Astrocyte of the spinal cord (primary cell): Measurements from ENCODE around the gene C16orf74.

Experiments used
- DNase-seq: peaks from one replicate; pipeline ENCODE4 v3.0.0; 2011; ENCODE audit warnings: low read depth, low spot score
- H3K4me3 ChIP-seq: 2 replicates; pipeline ENCODE4 v1.5.1; 2011; ENCODE audit warnings: low read depth, mild to moderate bottlenecking, low read length, moderate library complexity
- in situ Hi-C: cut with HindIII; loops from 2 replicates; pipeline ENCODE4 v1.10.0; 2017; ENCODE audit warnings: low sequenced_read_pairs
- TF ChIP-seq, protein P1 (sequence below): IDR thresholded peaks from 2 replicates; pipeline ENCODE4 v1.5.1; 2012; ENCODE audit warnings: low read depth, mild to moderate bottlenecking, low read length, inconsistent platforms

The C16orf74 gene

DNA sequence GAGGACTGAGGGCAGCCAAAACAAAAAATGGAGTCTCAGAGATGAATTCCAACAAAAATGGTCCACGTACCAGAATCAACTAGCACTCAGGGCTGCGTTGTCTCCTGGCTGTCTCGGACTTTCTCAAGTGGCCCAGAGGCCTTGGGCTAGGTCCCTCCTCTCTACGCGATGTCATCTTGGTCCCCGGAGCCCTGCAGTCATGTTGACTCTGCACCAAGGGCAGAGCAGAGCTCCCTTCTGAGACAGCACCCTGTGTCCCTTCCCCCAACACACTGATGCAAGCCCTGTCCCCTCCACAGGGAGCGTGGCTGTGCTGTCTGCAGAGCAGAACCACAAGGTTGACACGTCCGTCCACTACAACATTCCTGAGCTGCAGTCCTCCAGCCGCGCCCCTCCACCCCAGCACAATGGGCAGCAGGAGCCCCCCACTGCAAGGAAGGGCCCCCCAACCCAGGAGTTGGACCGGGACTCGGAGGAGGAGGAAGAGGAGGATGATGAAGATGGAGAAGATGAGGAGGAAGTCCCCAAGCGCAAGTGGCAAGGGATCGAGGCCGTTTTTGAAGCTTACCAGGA lies 83.0 kb downstream of the C16orf74 start:
- no peak for DNase-seq
- TF ChIP-seq, protein P1, sequence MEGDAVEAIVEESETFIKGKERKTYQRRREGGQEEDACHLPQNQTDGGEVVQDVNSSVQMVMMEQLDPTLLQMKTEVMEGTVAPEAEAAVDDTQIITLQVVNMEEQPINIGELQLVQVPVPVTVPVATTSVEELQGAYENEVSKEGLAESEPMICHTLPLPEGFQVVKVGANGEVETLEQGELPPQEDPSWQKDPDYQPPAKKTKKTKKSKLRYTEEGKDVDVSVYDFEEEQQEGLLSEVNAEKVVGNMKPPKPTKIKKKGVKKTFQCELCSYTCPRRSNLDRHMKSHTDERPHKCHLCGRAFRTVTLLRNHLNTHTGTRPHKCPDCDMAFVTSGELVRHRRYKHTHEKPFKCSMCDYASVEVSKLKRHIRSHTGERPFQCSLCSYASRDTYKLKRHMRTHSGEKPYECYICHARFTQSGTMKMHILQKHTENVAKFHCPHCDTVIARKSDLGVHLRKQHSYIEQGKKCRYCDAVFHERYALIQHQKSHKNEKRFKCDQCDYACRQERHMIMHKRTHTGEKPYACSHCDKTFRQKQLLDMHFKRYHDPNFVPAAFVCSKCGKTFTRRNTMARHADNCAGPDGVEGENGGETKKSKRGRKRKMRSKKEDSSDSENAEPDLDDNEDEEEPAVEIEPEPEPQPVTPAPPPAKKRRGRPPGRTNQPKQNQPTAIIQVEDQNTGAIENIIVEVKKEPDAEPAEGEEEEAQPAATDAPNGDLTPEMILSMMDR: no peak
- in situ Hi-C loops: no loop called here
- H3K4me3 ChIP-seq: no peak overlapping the region

DNA sequence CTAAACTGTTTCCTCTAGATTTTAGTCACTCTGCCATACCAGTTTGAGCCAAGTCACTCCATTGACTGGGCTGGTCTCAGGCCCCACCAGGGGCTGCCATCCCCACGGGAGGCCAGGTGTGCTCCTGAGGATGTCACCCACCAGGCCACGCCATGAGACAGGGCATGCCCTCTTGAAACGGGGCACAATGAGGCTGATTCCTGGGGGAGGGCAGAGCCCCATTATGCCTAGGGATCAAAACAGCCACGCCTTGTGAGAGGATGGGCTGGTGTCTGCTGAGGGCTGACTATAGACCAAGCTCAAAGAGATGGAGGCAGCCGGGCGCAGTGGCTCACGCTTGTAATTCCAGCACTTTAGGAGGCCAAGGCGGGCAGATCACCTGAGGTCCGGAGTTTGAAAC lies 83.6 kb downstream of the C16orf74 start:
- in situ Hi-C loops: no loop called here
- no peak for DNase-seq
- TF ChIP-seq, protein P1: no peak
- no peak overlapping the region for H3K4me3 ChIP-seq

DNA sequence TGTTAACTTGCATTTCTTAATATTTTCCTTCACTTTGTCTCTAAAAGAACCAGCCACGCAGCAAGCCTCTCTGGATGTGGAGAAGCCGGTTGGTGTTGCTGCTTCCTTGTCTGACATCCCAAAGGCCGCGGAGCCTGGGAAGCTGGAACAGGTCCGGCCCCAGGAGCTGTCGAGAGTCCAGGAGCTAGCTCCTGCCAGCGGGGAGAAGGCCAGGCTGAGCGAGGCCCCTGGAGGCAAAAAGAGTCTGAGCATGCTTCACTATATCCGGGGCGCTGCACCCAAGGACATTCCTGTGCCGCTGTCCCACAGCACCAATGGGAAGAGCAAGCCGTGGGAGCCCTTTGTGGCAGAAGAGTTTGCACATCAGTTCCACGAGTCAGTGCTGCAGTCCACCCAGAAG lies 85.0 kb downstream of the C16orf74 start:
- H3K4me3 ChIP-seq: no peak overlapping the region
- TF ChIP-seq, protein P1: no peak
- in situ Hi-C loops: no loop called here
- DNase-seq: no peak

DNA sequence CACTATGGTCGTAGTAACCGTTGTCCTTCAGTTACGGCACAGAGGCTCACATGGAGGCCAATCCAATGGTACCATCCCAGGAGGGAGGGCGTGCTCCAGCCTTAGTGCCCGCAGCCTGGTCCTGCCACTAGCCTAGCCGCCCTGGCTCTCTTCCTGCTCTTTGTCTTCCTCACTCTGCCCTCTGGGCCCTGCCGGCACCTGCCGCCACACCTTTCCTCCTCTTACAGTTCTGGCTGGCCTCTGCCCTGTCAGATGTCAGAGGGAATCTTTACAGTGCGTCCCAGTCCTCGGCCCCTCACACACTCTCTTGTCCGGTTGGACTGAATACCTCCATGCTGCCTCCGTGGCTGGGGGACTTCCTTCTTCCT lies 85.5 kb downstream of the C16orf74 start:
- H3K4me3 ChIP-seq: no peak overlapping the region
- in situ Hi-C loops: no loop called here
- TF ChIP-seq, protein P1: no peak
- no peak for DNase-seq

DNA sequence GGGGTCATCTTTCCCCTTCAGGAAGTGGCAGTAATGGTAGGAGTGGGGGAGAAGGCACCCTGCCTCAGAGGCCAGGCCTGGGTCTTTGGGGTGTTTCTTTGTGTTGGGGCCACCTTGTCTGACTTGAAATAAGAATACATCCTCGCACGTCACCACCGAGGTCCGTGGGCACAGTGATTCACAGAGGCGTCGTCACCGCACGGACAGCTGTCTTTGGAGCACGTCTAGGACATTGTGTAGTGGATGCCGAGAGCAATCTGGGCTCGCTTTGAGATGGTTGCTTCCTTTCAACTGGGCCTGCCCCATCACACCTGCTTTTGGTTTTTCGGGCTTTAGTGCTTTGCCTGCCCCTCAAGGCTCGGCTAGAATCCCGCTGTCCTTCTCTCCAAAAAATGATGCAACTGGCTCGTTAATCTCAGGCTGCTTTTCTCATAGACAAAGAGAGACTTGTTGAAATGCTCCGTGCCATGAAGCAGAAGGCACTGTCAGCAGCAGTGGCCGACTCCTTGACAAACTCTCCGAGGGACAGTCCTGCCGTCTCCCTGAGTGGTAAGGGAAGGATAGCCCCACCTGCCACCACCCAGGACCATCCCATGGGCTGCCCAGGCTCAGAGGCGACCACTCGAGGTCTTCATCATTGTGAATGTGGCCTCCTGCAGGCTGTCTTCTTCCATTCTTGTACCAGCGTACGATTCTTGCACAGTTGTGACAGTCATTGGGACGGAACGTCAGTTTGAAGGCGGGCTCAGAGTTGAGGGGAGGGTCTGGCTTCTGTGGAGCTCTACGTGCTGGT lies 86.1 kb downstream of the C16orf74 start:
- no peak for DNase-seq
- TF ChIP-seq, protein P1: no peak
- in situ Hi-C loops: no loop called here
- no peak overlapping the region for H3K4me3 ChIP-seq

DNA sequence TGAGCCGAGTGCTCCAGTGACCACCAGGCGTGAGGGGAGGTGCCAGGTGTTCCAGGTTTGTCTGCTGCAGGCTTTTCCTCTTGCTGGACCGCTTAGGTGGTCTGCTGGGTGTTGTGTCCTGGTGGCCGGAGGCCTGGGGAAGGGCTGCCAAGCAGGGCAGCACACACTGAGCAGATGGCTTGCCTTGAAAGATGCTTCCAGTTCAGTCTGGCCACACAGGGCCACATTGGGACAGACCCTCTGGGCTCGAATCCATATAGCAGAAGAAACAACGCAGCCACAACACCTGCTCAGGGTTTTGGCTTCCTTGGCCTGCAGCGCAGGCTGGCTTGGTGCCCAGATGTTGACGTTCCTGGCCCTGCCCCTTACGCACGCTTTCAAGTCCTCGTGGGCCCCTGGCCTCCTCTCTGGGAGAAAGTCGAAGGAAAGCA lies 87.0 kb downstream of the C16orf74 start:
- in situ Hi-C loops: no loop called here
- no peak overlapping the region for H3K4me3 ChIP-seq
- TF ChIP-seq, protein P1: no peak
- DNase-seq: no peak
